Measurements from ENCODE around the gene MAPK8IP1. TPM values are rescaled to one million over a fixed set of nuclear protein-coding genes. Genes with fewer than 3 reads are reported as not detected.

Gene MAPK8IP1
- total RNA-seq, 1 experiment from 2014 or later: 12.7 TPM

GRCh38 chr11:45918962-45919675 is 33.7 kb downstream of the MAPK8IP1 start:
- Histone ChIP-seq H3K36me3 (ENCODE audit: control insufficient read depth, insufficient read depth, low read length) (peaks cover 12% of the 10 kb centered on the region), H3K27me3 (ENCODE audit: control insufficient read depth, insufficient read depth, low read length) (no peaks in the 10 kb centered on the region; the same call in 1 of the 2 replicates), H3K9me3 (ENCODE audit: control insufficient read depth, insufficient read depth, low read depth, low read length) (no peaks in the 10 kb centered on the region), H3K27ac (ENCODE audit: low read length) (peak overlapping the region; percentile 94), H3K4me3 (ENCODE audit: low read depth in 2 of 2, low read length in 2 of 2) (peak overlapping the region; percentile 95 to 100), H3K4me1 (ENCODE audit: control insufficient read depth, insufficient read depth, low read length) (peaks cover 11% of the 10 kb centered on the region)
- ChIA-PET POLR2A (no interaction called here), CTCF (no interaction called here)
- intact Hi-C loops (cut with micrococcal nuclease; ENCODE audit: unreplicated experiment) (no loop called here), in situ Hi-C loops (cut with HindIII; ENCODE audit: low pct_unique_long_range_greater_than_20kb, low sequenced_read_pairs) (no loop called here)
- BruUV-seq (replicated peaks): no TSS peak
- TF ChIP-seq TCF7L2 (IDR thresholded peaks at IDR 0.05; ENCODE audit: low read depth, low read length) (no peak), SIN3A (IDR thresholded peaks at IDR 0.05; ENCODE audit: borderline replicate concordance, insufficient read depth, low read depth, low read length) (no peak), POLR2AphosphoS5 (IDR thresholded peaks at IDR 0.05; ENCODE audit: low read depth, low read length) (no peak), CTCF (IDR thresholded peaks at IDR 0.05) (no peak), REST (IDR thresholded peaks at IDR 0.05; ENCODE audit: insufficient read depth in 1 of 2, low read depth in 2 of 2, low read length in 1 of 2) (no peak)
- ATAC-seq (no peak), DNase-seq (ENCODE audit: low read depth, low spot score) (no peak)

- DNase-seq (ENCODE audit: low read depth, low spot score) (no peak), ATAC-seq (no peak)
- Histone ChIP-seq H3K27ac (ENCODE audit: low read length) (no peak overlapping the region), H3K4me1 (ENCODE audit: control insufficient read depth, insufficient read depth, low read length) (peaks cover 11% of the 10 kb centered on the region), H3K4me3 (ENCODE audit: low read depth in 2 of 2, low read length in 2 of 2) (no peak overlapping the region), H3K36me3 (ENCODE audit: control insufficient read depth, insufficient read depth, low read length) (peaks cover 12% of the 10 kb centered on the region; the same call in 1 of the 2 replicates), H3K27me3 (ENCODE audit: control insufficient read depth, insufficient read depth, low read length) (no peaks in the 10 kb centered on the region; the same call in 1 of the 2 replicates), H3K9me3 (ENCODE audit: control insufficient read depth, insufficient read depth, low read depth, low read length) (no peaks in the 10 kb centered on the region)
- CTCF ChIA-PET: no interaction called here
- no TSS peak for BruUV-seq (replicated peaks)
- in situ Hi-C loops (cut with HindIII; ENCODE audit: low pct_unique_long_range_greater_than_20kb, low sequenced_read_pairs) (no loop called here), intact Hi-C loops (cut with micrococcal nuclease; ENCODE audit: unreplicated experiment) (no loop called here)
- POLR2A ChIA-PET: no interaction called here
- TF ChIP-seq TCF7L2 (IDR thresholded peaks at IDR 0.05; ENCODE audit: low read depth, low read length): no peak
- TF ChIP-seq POLR2AphosphoS5 (IDR thresholded peaks at IDR 0.05; ENCODE audit: low read depth, low read length): no peak
- no peak for TF ChIP-seq CTCF (IDR thresholded peaks at IDR 0.05)
- TF ChIP-seq REST (IDR thresholded peaks at IDR 0.05; ENCODE audit: insufficient read depth in 1 of 2, low read depth in 2 of 2, low read length in 1 of 2): no peak
These were observed 34.5 kb downstream of the MAPK8IP1 start for GRCh38 chr11:45919806-45920530.
